BLaER1 treated with 17β-estradiol and CSF1 and Interleukin-3, amounts not matched to agents 10 nM and 100 nM (cell line): ENCODE results near the gene MISP3.

ENCODE experiments used
- H3K27ac ChIP-seq, 11 experiments: shearing (Covaris generic); formaldehyde crosslinking; 2 replicates each; pipeline ENCODE4 v1.8.1; 2022
- H3K27me3 ChIP-seq, 11 experiments: shearing (Covaris generic); formaldehyde crosslinking; 2 replicates each; pipeline ENCODE4 v1.8.1; 2022
- H3K36me3 ChIP-seq, 11 experiments: shearing (Covaris generic); formaldehyde crosslinking; 2 replicates each; pipeline ENCODE4 v1.8.1; 2022
- H3K4me1 ChIP-seq, 10 experiments: shearing (Covaris generic); formaldehyde crosslinking; 2 replicates each; pipeline ENCODE4 v1.8.1; 2022
- H3K4me2 ChIP-seq, 11 experiments: shearing (Covaris generic); formaldehyde crosslinking; 2 replicates each; pipeline ENCODE4 v1.8.1; 2022
- H3K4me3 ChIP-seq, 10 experiments: shearing (Covaris generic); formaldehyde crosslinking; 2 replicates each; pipeline ENCODE4 v1.8.1; 2022
- H3K9ac ChIP-seq, 11 experiments: shearing (Covaris generic); formaldehyde crosslinking; 2 replicates each; pipeline ENCODE4 v1.8.1; 2022
- H3K9me3 ChIP-seq, 11 experiments: shearing (Covaris generic); formaldehyde crosslinking; replicated peaks in 1 of 11; 2 replicates each; pipeline ENCODE4 v1.8.1; 2022
- H4K20me1 ChIP-seq, 11 experiments: shearing (Covaris generic); formaldehyde crosslinking; 2 replicates each; pipeline ENCODE4 v1.8.1; 2022
- Cebpa-rat ChIP-seq, 11 experiments: shearing (Covaris generic); IDR thresholded peaks; 2 replicates each; pipeline ENCODE4 v1.8.1; 2022

MISP3 gene

DNA sequence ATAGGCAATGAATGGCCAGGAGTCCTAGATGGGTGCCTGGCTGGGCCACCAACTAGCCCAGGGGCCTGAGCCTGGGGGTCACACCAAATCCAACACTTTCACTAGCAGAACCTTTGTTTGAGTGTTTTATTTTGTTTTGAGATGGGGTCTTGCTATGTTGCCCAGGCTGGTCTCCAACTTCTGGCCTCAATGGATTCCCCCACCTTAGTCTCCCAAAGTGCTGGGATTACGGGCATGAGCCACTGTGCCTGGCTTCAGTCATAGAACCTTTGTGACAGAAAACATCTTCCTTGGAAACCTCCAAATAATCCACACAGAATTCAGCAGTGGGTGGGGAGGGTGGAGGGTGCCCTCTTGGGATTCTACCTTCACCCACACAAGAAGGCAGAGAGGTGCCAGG is 38.9 kb downstream of the MISP3 start:
- Histone ChIP-seq H3K36me3 (peaks cover 3 to 51% (median 25%) of the 10 kb centered on the region in 11 experiments; a peak in 20 of 22 replicates), H3K9ac (0 out of 22 replicates have a peak overlapping the region, but pooled peaks of 1 of the 11 experiments have one; percentile 29), H3K9me3 (no peaks in the 10 kb centered on the region), H3K4me3 (no peak overlapping the region), H3K27me3 (no peaks in the 10 kb centered on the region), H3K4me2 (no peak overlapping the region), H4K20me1 (peaks cover 32 to 86% (median 64%) of the 10 kb centered on the region in 11 experiments; a peak in 20 of 22 replicates), H3K4me1 (peaks cover 42 to 59% (median 53%) of the 10 kb centered on the region in 10 experiments), H3K27ac (no peak overlapping the region)
- no peak for TF ChIP-seq Cebpa-rat (IDR thresholded peaks at IDR 0.05)

DNA sequence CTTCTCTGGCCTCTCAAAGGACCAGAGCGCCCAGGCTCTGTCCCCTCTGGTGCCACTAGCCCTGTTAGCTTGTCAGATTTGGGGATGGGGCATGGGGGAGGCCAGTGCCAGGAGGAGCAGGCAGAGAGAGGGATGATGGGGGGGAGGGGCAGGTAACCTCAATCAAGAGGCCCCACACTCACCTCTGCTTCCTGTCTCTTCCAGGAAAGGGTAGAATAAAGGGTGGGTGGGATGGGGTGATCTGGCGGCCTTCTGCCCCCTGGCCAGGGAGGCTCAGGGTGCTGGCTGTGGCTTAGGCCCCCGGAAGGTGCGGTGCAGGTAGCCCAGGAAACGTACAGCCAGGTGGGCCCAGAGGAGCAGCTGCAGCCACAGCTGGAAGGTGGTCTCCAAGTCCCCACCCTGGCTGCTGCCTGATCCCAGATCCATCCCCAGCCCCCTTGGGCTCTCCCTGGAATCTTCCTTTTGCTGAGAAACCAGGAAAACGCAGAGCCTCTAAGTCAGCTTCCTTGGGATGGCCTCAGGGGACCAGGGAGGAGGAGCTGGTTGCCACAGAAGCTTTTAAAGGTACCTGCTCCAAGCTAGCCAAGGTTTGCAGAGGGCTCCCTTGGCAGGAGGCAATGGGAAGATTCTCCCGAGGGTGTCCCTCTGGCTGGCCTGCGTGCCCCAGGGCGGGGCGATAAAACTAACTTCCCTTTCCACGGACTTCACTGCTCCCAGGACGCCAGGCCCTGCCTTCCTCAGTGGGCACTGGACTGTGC is 39.6 kb downstream of the MISP3 start:
- Histone ChIP-seq H3K9ac (peak overlapping the region in 10 of 11 experiments; percentile 24 to 66 (median 48); a peak in 15 of 22 replicates), H3K4me2 (peak overlapping the region; percentile 43 to 100 (median 95)), H3K4me1 (peaks cover 49 to 62% (median 56%) of the 10 kb centered on the region in 10 experiments), H3K9me3 (no peaks in the 10 kb centered on the region), H3K4me3 (peak overlapping the region in 1 of 10 experiments; percentile 31; a peak in 2 of 20 replicates), H3K36me3 (peaks cover 0 to 44% (median 18%) of the 10 kb centered on the region in 11 experiments; a peak in 20 of 22 replicates), H3K27me3 (no peaks in the 10 kb centered on the region), H3K27ac (peak overlapping the region; percentile 19 to 93 (median 47); a peak in 17 of 22 replicates), H4K20me1 (peaks cover 31 to 86% (median 64%) of the 10 kb centered on the region in 11 experiments; a peak in 20 of 22 replicates)
- TF ChIP-seq Cebpa-rat (IDR thresholded peaks at IDR 0.05): no peak

DNA sequence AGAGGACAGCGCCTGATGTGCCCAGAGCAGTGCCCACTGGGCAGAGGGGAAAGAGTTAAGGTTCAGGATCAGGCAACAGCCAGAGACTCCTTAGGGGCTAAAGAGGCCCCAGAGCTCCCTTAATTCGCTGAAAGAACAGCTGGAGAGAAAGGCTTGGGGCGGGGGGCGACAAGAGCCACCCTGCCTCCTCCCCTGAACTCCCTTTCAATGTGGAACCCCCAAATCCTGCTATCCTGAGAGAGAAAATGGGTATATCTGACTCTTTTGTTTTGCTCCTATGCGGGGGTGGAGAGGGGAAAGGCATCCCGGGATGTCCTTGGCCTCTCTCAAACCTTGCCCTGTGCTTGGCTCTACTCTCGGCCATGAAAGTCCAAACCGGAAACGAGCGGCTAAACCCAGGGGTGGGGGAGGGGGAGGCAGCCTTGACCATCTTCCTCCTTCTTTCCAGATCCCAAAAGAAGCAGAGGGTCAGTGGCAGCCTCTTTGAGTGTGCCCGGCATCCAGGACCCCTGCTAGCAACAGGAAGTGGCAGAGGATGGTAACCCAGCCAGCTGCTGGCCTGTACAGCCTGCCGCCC is 40.3 kb downstream of the MISP3 start:
- H4K20me1 ChIP-seq: peaks cover 24 to 80% (median 58%) of the 10 kb centered on the region in 11 experiments; a peak in 20 of 22 replicates
- peaks cover 0 to 37% (median 11%) of the 10 kb centered on the region in 11 experiments; a peak in 17 of 22 replicates for H3K36me3 ChIP-seq
- H3K4me1 ChIP-seq: peaks cover 49 to 62% (median 56%) of the 10 kb centered on the region in 10 experiments
- no peak for TF ChIP-seq Cebpa-rat (IDR thresholded peaks at IDR 0.05)
- H3K9ac ChIP-seq: peak overlapping the region; percentile 18 to 66 (median 48); a peak in 18 of 22 replicates
- peak overlapping the region; percentile 43 to 100 (median 95) for H3K4me2 ChIP-seq
- H3K4me3 ChIP-seq: peak overlapping the region in 1 of 10 experiments; percentile 31; a peak in 2 of 20 replicates
- peak overlapping the region; percentile 19 to 93 (median 47); a peak in 19 of 22 replicates for H3K27ac ChIP-seq
- no peaks in the 10 kb centered on the region for H3K27me3 ChIP-seq
- no peaks in the 10 kb centered on the region for H3K9me3 ChIP-seq

DNA sequence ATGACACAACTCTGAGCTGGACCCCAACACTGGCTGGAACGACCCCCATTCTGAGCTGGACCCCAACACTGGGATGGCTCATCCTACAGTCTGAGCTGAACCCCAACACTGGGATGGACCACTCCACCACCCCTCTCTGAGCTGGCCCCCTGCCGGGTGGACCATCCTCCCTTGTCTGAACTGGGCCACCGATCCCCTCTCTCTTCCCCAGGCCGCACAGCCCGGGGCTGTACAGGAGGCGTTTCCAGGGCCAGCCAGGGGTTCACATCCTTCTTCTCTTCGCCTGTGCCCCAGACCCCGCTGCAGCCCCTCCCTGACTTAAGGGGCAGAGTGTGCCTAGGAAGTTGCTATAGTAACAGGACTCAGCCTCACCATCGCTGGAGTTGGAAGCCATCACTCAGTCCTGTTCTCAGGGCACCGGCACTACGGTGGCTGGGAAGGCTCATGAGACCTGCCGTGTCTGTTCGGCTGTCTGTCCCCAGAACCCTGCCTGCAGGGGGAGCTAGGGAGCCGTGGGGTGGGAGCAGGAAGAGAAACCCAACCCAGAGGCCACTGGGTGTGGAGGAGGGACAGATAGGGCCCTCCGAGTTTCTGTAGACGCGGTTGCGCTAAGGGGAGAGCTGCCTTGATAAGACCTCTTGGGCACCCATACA is 41.3 kb downstream of the MISP3 start:
- peaks cover 19 to 75% (median 52%) of the 10 kb centered on the region in 11 experiments; a peak in 20 of 22 replicates for H4K20me1 ChIP-seq
- peak overlapping the region in 10 of 11 experiments; percentile 26 to 93 (median 61); a peak in 18 of 22 replicates for H3K27ac ChIP-seq
- H3K9ac ChIP-seq: peak overlapping the region in 9 of 11 experiments; percentile 24 to 66 (median 52); a peak in 16 of 22 replicates
- H3K9me3 ChIP-seq: no peaks in the 10 kb centered on the region
- peaks cover 57 to 69% (median 64%) of the 10 kb centered on the region in 10 experiments for H3K4me1 ChIP-seq
- peaks cover 0 to 27% (median 8%) of the 10 kb centered on the region in 11 experiments; a peak in 11 of 22 replicates for H3K36me3 ChIP-seq
- no peak for TF ChIP-seq Cebpa-rat (IDR thresholded peaks at IDR 0.05)
- H3K27me3 ChIP-seq: no peaks in the 10 kb centered on the region
- H3K4me3 ChIP-seq: no peak overlapping the region
- peak overlapping the region; percentile 87 to 100 (median 98) for H3K4me2 ChIP-seq

DNA sequence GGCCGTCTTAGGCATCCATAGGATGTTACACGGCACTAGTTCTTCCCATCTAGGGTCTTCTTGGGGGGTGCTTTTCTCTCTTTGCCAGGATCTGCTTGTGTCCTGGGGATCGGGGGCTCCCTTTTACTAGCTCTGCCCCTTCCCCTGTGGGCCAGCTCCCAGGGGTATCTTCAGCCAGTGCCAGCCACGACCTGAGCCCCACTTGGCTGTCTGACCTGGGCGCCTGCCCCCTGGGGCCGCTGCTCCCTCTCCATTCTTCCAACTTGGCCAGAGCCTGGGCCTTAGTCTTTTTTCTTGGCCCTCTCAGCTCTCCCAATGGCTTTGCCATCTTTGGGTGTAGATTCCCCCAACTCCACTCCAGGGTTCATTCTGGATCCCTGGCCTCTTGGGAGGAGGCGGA is 41.9 kb downstream of the MISP3 start:
- Histone ChIP-seq H3K4me2 (peak overlapping the region; percentile 87 to 100 (median 98)), H3K4me1 (peaks cover 62 to 75% (median 70%) of the 10 kb centered on the region in 10 experiments), H3K9ac (peak overlapping the region in 9 of 11 experiments; percentile 3 to 61 (median 45); a peak in 11 of 22 replicates)

DNA sequence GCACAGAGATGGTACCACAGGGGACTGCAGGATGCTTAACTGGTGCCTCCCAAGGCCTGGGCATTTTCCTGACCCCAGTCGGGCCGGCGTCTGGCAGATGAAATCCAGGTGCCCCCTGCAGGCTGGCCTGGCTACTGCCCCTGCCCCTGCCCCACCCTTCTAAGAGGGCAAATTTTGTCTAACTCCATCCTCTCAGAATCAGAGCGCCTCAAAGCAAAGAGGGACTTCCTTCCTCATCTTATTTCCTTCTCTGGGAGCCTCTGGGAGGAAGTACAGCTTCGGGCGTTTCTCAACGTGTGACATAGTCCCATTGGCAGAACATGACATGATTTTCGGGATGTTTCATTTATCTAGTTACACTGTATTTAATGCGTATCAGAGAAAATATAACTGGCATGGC is 42.3 kb downstream of the MISP3 start:
- H3K4me3 ChIP-seq: peak overlapping the region in 7 of 10 experiments; percentile 19 to 97 (median 93); a peak in 10 of 20 replicates
- no peak for TF ChIP-seq Cebpa-rat (IDR thresholded peaks at IDR 0.05)
- no peaks in the 10 kb centered on the region for H3K9me3 ChIP-seq
- H3K27me3 ChIP-seq: no peaks in the 10 kb centered on the region
- H3K36me3 ChIP-seq: peaks cover 0 to 26% (median 8%) of the 10 kb centered on the region in 11 experiments; a peak in 14 of 22 replicates
- H3K4me1 ChIP-seq: peaks cover 66 to 79% (median 74%) of the 10 kb centered on the region in 10 experiments
- peak overlapping the region in 10 of 11 experiments; percentile 29 to 96 (median 86); a peak in 15 of 22 replicates for H3K9ac ChIP-seq
- peak overlapping the region; percentile 87 to 100 (median 98) for H3K4me2 ChIP-seq
- H4K20me1 ChIP-seq: peaks cover 15 to 69% (median 47%) of the 10 kb centered on the region in 11 experiments; a peak in 20 of 22 replicates
- H3K27ac ChIP-seq: peak overlapping the region in 10 of 11 experiments; percentile 26 to 93 (median 64); a peak in 19 of 22 replicates

More for the DNA sequence above, 41.9 kb downstream of the MISP3 start:
- H3K9me3 ChIP-seq: no peaks in the 10 kb centered on the region
- peaks cover 0 to 22% (median 6%) of the 10 kb centered on the region in 11 experiments; a peak in 10 of 22 replicates for H3K36me3 ChIP-seq
- H4K20me1 ChIP-seq: peaks cover 16 to 70% (median 50%) of the 10 kb centered on the region in 11 experiments; a peak in 20 of 22 replicates
- peak overlapping the region in 3 of 10 experiments; percentile 13 to 92 (median 19); a peak in 3 of 20 replicates for H3K4me3 ChIP-seq
- no peak for TF ChIP-seq Cebpa-rat (IDR thresholded peaks at IDR 0.05)
- peak overlapping the region in 10 of 11 experiments; percentile 26 to 93 (median 61); a peak in 17 of 22 replicates for H3K27ac ChIP-seq
- no peaks in the 10 kb centered on the region for H3K27me3 ChIP-seq

DNA sequence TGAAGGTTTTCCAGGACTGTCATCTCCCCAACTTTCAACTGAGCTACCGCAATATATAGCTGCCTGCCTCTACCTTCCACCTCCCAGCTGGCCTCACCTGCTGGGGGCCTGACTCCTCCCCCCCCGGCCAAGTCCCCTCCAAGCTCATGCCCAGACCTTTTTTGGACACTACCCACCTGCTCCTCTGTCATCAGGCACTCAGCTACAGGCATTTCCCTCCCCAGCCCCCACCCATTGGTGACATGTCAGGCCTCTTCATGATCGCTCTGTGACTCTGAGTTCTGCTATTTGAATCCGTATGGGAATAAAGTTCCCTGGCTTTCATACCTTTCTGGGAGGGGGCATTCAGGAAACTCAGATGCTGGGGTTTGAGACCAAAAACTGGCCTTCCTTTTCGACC is 43.2 kb downstream of the MISP3 start:
- Histone ChIP-seq H3K27me3 (no peaks in the 10 kb centered on the region), H3K9ac (peak overlapping the region; percentile 2 to 96 (median 89); a peak in 19 of 22 replicates), H3K4me2 (peak overlapping the region; percentile 87 to 100 (median 98)), H3K36me3 (peaks cover 4 to 31% (median 11%) of the 10 kb centered on the region in 11 experiments; a peak in 17 of 22 replicates), H3K9me3 (no peaks in the 10 kb centered on the region), H4K20me1 (peaks cover 6 to 60% (median 41%) of the 10 kb centered on the region in 11 experiments; a peak in 20 of 22 replicates), H3K27ac (peak overlapping the region in 10 of 11 experiments; percentile 41 to 93 (median 78); a peak in 19 of 22 replicates), H3K4me1 (peaks cover 68 to 85% (median 75%) of the 10 kb centered on the region in 10 experiments), H3K4me3 (peak overlapping the region in 9 of 10 experiments; percentile 90 to 98 (median 96); a peak in 17 of 20 replicates)
- no peak for TF ChIP-seq Cebpa-rat (IDR thresholded peaks at IDR 0.05)
